Measurements from ENCODE around the gene EHHADH.
"Not testable (repeated sequence)": the region's sequence is repeated elsewhere in the genome, so short reads cannot be mapped to it uniquely, and the experiment has no call there.

EHHADH gene

DNA sequence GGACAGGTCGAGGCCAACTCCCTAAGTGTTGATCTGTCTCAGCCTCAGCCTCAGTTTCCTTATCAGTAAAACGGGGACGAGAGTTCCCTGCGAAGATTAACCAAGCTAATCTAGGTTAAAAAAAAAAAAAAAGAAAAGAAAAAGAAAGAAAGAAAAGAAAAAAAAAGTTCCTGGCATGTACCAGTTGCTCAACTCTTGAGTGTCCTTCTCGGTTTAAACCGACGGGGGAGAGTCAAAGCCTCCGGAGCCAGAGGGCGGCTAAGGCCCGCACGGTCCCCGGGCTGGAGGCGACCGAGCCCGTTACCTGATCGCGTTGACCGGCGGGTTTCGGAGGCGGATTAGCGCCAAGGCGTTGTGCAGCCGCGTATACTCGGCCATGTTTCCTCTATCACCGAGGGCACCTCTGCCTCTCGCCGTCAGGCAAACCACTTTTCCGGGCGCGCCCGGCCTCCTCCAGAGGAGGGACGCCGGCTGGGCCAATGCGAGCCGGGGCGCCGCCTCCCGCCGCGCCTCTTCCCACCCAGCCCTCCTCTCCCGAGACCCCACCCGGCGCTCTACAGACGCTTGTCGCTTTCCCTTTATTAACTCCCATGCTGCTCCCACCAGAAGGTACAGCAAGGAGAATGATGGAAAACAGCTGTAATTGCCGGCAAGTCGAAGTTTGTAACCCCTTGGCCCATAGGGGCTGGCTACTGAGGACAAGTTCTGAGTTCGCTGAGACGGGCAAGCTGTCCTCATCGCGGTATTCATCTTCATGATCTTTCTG is at the start of gene EHHADH:
EHHADH (minus strand) TSS at position 405 of the 766 bp plus-strand sequence; CDS start at position 378, 27 bp downstream.
- peak; percentile 17 for DNase-seq

DNA sequence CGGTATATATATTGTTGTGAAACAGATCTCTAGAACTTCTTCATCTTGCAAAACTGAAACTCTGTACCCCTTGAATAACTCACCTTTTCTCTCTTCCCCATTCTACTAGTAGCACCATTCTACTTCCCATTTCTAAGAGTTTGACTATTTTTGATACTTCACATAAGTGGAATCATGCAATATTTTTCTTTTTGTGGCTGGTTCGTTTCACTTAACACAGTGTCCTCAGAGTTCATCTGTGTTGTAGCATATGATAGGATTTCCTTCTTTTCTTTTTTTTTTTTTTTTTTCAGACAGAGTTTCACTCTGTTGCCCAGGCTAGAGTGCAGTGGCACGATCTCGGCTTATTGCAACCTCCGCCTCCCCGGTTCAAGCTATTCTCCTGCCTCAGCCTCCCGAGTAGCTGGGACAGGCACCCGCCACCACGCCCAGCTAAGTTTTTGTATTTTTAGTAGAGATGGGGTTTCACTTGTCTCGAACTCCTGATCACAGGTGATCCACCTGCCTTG is 46.1 kb upstream of the EHHADH start:
- not testable (repeated sequence) for DNase-seq

DNA sequence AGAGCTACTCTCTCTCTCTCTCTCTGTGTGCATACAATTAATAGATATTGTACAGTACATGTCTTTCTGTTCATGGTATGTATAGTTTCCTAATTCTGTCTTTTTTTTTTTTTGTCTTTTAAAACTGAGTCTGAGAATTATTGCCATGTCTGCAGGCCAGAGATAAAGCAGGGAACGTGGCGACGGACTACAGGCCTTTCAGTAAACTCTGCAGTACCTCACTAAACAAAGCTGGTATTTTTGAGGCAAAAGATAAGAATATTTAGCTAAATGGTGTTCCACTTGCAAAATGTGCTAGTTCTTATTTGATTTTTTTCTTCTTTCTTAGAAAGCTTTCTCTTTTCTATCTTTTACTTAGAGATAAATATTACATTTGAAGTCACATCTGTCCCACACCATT is 44.0 kb upstream of the EHHADH start:
- no peak for DNase-seq

DNA sequence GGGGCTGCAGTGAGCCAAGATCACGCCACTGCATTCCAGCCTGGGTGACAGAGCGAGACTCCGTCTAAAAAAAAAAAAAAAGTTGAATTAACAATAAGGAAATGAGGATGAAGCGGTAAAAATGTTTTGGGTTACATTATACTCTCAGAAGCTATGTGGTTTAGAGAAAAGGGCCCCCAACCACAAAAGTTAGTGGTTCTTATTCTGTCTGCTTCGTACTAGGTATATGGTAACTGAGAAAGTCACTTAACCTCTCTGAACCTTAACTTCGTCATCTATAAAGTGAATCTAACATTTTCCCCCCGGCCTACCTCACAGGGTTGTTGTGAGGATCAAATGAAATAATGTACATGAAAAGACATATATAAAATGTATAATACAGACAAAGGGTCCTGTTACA is 38.4 kb upstream of the EHHADH start:
- DNase-seq: no peak

DNA sequence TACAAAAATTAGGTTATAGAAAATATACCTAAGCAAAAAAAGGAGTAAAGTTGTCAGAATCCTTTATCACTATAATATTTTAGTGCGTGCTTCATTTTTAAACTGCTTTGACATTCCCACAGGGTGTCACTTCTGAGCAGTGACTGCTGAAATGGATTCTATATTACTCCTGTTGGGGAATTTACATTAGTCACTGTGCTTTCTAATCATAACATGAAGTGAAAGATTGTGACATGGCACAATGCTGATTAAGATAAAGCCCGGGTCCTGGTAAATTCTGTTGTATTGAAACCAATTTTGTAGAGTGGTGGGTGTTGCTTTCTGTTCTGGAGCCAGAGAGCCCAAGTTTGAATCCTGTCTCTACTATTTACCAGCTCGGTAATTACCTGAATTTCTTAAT is 36.4 kb upstream of the EHHADH start:
- no peak for DNase-seq

DNA sequence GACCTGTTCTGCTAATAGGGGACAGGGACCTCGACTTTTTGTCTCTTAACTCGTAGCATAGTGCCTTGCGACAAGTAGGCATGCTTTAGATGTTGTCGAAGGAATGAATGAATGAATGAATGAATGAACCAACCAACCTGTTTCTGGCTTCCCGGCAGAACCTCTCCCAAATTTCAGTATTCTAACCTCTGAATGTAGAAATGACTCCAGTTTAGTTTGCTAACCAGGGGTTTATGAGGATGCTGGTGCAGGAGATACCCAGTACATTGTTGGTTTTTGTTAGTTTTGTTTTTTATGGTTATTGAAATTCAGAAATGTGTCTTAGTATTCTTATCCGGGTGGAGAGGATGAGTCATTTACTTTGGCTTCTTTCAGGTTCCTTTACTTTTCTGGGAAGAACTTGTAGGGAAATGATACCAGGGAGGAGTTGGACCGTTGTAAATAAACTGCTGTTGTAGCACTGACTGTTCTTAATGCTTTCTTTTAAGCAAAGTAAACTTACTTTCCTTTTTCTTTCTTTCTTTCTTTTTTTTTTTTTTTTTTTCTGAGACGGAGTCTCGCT is 29.6 kb upstream of the EHHADH start:
- no peak for DNase-seq

DNA sequence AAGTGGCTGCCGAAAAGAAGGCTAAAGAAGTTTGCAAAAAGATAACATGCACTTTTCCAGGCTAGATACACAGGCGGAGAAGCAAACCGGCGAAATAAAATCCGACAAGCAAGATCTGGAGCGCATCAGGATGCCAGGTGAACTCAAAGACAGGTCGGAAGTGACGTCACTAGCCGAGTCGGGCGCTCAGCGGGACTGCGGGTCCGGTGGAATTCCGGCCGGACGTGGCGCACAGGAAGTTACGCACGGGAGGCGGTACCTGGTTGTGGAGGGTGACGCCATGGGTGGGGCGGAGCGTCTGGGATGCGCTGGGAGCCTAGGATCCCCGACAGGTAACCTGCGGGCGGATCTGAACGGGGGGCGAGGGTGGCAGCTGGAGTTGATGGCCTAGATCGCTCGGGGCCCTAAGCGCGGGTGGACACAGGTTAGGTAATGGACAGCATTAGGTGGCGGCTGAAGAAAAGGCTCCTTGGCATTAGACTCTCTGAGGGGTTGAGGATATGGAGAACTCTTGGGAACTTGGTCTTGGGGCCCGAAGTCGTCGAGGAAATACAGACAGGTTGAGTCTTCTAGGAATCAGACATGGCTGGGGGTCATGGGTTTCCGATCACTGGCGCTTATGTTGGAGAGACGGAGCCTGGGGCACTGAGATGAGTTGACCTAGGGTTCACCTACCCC is 29.0 kb upstream of the EHHADH start:
- peak; percentile 85 for DNase-seq

DNA sequence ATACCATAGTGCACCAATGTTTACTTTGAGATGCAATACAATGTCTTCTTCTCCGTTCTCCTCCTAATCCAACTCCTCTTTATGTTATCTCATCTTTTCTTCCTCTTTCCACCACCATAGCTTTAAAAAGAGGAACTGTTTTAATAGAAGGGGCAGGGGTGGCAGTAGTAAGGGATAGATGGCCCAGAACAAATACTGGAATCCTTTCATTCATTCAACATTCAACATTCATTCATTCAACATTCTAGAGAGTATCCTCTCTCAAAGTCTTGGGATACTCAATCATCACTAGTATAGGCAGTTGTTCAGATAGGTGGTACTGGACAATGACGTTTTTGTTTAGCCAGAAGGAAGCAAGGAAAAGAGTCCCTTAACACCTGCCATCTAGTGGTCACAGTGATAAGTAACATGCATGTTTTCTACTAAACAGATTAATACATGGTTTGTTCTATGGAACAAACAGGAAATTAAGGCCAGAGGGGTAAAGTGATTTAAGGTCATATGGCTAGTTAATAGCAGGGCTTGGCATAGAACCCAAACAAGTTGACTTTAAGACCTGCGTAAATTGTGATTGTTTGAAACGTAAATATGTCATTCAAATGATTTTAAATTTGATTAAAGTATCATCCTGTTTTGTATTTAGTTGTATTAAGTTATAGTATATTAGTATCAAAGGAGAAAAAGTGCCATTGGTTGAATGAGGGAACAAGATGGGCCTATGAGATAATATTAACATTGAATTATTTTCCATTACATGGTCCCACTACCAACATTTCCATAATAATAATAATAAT is 26.9 kb upstream of the EHHADH start:
- no peak for DNase-seq

DNA sequence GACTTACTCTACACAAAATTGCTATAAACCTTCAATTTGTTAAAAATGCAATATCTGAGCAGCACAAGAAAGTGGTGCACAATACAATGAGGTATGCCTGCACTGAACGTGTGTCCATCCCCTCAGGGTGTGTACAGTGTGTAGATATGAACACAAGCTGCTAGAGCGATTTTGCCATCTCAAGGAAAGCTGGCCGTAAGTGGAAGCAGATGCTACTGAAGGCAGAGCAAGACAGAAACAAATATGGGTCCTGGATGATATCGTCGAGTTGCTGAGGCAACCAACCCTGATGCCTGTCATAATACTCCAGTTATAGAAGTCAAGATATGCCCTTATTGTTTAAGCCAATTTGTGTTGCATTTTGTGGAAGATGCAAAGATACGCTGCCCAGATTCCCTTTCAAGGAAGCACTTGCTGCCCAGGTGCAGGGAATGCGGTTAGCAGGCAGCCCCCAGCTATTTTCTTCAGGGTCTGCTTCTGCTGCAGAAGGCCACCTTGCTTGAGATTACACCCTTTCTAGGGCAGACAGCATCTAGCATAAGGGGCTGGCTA is 25.8 kb upstream of the EHHADH start:
- DNase-seq: no peak

DNA sequence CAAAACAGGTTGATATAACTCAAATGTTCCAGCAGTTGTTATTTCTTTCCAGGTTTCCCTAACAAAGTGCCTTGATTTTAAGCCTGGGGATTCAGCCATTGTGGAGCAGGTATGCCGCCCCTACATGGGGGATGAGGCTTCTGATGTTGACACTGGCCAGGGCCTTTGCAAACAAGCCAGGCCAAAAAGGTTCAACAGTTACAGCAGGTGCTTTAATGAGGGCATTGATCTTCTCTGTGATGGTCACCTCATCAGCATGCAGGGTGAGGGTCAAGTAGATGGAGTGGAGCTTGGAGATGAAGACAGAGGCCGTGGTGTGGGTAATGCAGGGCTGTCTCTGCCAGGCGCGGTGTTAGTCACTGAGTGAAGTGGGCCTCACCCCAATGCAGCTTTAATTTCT is 22.6 kb upstream of the EHHADH start:
- no peak for DNase-seq

DNA sequence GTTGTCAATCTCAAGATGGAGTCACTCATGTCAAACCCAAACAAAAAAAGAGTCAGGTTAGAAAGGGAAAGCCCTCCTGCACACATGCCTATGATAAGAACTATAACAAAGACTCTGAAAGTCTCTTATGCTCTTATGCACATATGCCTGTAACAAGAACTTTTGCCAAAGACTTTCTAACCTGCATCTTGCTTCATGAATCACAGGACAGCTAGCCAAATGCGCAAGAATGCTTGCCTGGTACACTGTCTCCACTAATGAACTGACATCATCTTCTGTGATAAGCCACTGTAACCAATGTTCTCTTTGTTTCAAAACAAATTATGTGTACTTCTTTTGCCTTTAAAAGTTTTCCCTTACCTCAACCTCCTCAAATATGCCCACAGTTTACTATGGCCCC is 18.2 kb upstream of the EHHADH start:
- DNase-seq: no peak

DNA sequence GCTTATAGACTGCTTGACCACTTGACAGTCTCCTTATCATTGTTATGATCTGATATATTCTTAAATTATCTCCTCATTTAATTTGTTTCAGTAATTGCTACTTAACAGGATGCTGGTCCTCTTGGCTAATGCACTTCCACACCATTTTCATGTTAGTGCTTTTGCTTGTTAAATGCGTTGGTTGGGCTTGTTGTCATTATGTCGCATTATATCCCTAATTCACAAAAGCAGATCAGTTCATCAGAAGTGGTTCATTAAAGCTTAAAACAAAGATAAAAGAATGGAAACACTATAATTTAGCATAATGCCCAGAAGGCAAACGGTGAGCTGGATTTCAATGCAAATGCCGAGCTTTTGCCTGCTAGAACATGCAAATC is 17.1 kb upstream of the EHHADH start:
- DNase-seq: no peak

DNA sequence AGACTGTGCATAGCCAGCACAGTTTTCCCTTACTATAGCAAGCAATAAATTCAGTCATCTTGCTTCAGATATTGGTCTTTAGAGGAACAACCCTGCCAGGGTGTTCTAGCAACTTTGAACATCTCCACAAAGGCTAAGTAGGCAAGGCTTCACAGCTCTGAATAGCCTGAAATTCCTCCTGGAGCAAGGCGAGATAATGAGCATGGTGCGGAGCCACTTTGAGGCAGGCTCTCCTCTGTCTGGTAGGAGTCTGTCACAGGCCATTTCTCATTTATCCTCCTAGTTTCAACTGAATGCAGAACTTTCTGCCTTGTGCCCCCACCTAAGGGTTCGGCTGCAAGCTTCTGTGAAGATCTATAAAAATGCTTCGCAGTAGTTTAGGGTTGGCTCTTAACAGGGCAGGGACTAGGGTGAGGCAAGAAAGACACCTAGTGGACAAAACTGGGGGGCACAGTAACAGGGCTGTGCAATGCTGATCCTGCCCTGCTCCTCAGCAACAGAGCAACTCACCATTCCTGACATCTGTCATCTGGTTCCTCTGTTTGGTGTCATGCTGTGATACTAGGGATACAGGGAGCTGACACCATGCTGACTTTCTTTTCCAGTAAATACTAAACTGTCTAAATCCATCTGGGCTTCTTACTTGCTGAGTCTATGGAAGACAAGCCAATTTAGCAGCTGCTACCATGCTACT is 16.6 kb upstream of the EHHADH start:
- no peak for DNase-seq

DNA sequence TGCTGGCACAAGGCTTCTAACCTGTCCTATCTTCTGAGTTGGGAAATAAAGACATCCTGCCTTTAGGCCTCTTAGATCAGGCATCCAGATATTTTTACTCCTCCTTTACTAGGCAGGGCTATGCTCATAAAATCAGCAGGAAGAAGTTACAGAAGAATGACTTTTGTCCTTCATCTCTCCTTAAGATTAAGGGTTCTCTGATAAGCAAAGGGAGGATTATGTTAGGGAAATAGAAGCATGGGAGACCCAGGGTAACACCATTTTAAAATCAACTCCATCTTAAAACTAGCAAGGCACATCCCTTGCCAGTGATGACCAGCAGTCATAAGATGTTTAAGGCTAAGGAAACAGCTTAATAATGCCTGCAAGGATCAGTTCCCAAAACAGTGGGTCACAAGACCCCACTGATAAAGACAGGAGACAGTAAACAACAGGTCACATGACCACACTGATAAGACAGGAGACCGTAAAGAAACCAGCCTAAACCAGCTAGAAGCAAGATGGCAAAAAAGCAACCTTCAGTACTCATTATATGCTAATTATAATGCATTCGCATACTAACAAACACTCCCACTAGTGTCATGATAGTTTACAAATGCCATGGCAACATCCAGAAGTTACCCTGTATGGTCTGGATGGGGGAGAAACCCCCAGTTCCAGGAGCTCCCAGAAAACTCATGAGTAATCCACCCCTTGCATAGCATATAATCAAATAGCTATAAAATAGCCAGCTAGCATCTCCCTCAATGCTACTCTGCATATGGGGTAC is 14.5 kb upstream of the EHHADH start:
- no peak for DNase-seq

DNA sequence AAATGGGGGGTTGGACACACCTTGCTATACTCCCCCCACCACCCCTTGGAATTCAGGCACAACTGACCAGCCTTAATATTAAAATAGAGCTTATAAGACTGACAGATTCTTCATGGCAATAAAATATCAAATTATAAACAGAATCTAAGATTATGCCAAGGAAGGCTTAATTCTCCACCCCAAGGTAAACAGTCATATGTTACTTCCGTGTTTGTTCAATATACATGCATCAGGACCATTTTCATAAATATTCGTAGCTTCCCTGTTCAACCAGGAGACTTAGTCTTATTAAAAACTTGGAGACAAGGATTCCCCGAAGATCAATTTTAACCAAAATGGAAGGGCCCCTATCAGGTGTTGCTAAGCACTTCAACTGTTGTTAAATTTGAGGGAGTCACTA is 13.3 kb upstream of the EHHADH start:
- DNase-seq: no peak

DNA sequence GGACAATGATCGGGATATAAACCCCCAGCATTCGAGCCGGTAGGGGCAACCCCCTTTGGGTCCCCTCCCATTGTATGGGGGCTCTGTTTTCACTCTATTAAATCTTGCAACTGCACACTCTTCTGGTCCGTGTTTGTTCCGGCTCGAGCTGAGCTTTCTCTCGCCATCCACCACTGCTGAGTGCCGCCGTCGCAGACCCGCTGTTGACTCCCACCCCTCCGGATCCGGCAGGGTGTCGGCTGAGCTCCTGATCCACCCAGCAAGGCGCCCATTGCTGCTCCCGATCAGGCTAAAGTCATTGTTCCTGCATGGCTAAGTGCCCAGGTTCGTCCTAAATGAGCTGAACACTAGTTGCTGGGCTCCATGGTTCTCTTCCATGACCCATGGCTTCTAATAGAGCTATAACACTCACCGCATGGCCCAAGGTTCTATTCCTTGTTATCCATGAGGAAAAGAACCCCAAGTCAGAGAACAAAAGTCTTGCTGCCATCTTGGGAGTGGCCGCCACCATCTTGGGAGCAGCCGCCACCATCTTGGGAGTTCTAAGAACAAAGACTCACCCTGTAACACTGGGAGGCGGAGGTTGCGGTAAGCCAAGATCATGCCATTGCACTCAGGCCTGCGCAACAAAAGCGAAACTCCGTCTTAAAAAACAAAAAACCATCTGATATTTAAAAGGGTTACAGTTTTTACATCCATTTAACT is 11.2 kb upstream of the EHHADH start:
- no peak for DNase-seq

DNA sequence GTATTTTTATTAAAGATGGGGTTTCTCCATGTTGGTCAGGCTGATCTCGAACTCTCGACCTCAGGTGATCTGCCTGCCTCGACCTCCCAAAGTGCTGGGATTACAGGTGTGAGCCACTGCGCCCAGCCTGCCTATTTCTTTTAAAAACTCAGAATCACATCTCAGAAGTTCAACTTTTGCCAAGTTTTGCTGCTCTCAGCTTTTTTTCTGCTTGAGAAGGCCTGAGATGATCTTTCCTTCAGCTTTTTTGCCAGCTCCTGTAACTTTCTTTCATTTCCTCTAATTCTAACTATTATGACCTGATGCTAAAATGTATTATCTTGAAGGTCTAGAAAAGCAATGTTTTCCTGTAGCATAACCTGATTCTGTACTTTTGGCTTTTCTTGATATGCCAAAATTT is 9.6 kb upstream of the EHHADH start:
- no peak for DNase-seq

DNA sequence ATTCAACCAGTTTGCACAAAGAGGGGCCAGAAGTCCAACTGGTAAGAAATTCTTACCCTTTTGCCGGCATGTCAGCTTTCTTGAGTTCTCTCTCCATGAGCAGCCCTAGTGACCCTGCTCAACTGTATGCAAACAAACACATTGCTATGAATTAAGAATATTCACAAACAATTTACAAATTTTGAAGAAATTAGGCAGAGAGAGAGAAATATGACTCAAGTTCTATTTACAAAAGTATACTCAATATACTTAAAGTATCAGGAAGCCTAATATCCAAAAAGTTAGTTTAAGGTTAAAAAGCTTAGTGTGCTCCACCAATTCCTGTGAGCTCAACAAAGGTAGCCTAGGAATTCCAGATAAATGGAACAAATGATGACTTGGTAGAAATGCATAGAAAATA is 3.5 kb upstream of the EHHADH start:
- DNase-seq: no peak

DNA sequence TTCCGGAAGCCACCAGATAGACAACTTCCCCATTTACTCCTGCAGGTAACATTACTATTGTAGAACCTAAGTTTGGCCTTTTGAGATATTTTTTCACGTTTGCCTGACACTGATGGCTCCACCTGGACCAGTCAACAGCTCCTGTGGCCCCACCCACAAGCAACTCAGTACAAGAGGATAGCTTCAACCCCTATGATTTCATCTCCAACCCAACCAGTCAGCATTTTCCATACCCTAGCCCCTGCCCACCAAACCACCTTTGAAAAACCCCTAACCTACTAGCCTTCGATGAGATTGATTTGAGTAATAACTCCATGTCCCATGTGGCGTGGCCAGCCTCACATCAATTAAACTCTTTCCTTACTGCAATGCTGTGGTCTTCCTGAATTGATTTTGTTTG is 950 bp upstream of the EHHADH start:
- no peak for DNase-seq

DNA sequence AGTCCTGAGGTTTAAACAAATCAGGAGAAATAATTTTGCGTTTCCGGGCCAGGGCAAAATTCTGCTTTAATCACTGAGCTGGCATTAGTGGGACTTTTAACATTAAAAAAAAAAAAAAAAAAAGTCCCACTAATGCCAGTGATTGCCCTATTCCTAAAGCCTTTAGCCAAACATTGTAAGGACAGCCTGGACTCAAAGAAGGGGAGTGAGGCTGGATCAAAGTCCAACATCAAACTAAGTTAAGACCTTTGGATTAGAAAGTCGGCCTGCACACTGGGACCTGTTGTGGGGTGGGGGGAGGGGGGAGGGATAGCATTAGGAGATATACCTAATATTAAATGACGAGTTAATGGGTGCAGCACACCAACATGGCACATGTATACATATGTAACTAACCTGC is 716 bp downstream of the EHHADH start:
- DNase-seq: not testable (repeated sequence)

DNA sequence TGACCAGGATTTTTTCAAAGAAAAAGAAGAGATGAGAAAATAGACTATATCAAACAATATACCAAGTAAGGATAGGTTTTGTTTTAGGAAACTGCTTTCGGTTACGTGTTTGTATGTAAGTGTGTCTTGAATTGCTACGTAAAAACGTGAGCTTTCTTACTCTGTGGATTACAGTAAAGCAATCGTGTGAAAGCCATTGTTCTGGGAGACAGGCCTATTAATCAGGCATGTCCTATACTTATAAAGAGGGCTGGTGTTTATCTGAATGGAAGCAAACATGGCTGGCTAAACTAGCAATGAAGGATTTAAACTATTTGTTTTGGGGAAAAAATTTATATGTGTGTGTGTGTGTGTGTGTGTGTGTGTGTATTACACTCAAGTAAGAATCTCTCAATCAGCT is 2.6 kb downstream of the EHHADH start:
- no peak for DNase-seq

Measured in T1000 (cell line).